ENCODE measurements around the gene SCAF1. TPM values are rescaled to one million over a fixed set of nuclear protein-coding genes. Genes with fewer than 3 reads are reported as not detected.

The SCAF1 gene
- total and polyA plus RNA-seq, 10 of the 15 experiments (the other 5 are each of a cell fraction or from before 2014, with no cell fraction given): 0.18 to 77.0 (median 5.3) TPM

- H3K4me2 ChIP-seq (ENCODE audit: control insufficient read depth, insufficient read depth): no peak overlapping the region
- ChIA-PET CTCF (interaction anchor here (1.5 kb wide), 1 partner anchor 24 kb away, joined by 3 read pairs; no protein-coding TSS in a partner anchor), SMC1A (ENCODE audit: uncharacterized antibody, unreplicated experiment) (no interaction called here), RAD21 (ENCODE audit: unreplicated experiment) (no interaction called here), POLR2A (no interaction called here)
- in situ Hi-C loops (cut with MboI) (no loop called here), intact Hi-C loops (cut with micrococcal nuclease; ENCODE audit: unreplicated experiment) (no loop called here)
- no peaks in the 10 kb centered on the region for H4K20me1 ChIP-seq (ENCODE audit: control insufficient read depth, insufficient read depth)
- H2AFZ ChIP-seq (ENCODE audit: control insufficient read depth, low read depth, low read length): no peak overlapping the region
- H3K27ac ChIP-seq (ENCODE audit: control insufficient read depth, insufficient read depth): no peak overlapping the region
- no TSS peak for BruUV-seq (replicated peaks)
- H3K36me3 ChIP-seq (ENCODE audit: control insufficient read depth in 2 of 2, insufficient read depth in 2 of 2, low read length in 1 of 2): peaks cover 0 to 38% of the 10 kb centered on the region in 2 experiments; a peak in 3 of 4 replicates
- no peaks in the 10 kb centered on the region for H3K79me2 ChIP-seq (ENCODE audit: control insufficient read depth, insufficient read depth, low read length)
- H3K4me3 ChIP-seq: no peak overlapping the region
- DNase-seq (ENCODE audit: low read depth, low spot score) (no peak), FAIRE-seq (no peak), ATAC-seq (no peak)
- no peaks in the 10 kb centered on the region for H3K9me3 ChIP-seq (replicated peaks; ENCODE audit: control insufficient read depth, insufficient read depth, low read length)
- no peak overlapping the region for H3K9ac ChIP-seq (ENCODE audit: control insufficient read depth, insufficient read depth, low read length)
- no peaks in the 10 kb centered on the region for H3K27me3 ChIP-seq (replicated peaks in 1 of 2; ENCODE audit: control insufficient read depth in 2 of 2, insufficient read depth in 2 of 2, low read length in 1 of 2)
- H3K4me1 ChIP-seq (ENCODE audit: control insufficient read depth, insufficient read depth, low read length): no peaks in the 10 kb centered on the region
- 90% methylated on average over 17 of the region's 17 CpGs for WGBS (ENCODE audit: insufficient coverage, insufficient replicate concordance, low lambda C conversion rate, missing lambda C conversion rate)
- TF ChIP-seq HDAC6 (IDR thresholded peaks at IDR 0.05; ENCODE audit: unreplicated experiment) (no peak), TCF12 (IDR thresholded peaks at IDR 0.05; ENCODE audit: low read depth, low read length) (no peak), PML (IDR thresholded peaks at IDR 0.05; ENCODE audit: low read length) (no peak), RAD51 (IDR thresholded peaks at IDR 0.05) (no peak), BCL11A (IDR thresholded peaks at IDR 0.05; ENCODE audit: low read depth, low read length) (no peak), PRDM15 (CRISPR knock-in tag; IDR thresholded peaks at IDR 0.05) (no peak), ETV6 (conservative IDR thresholded peaks at IDR 0.05 in 1 of 2, IDR thresholded peaks at IDR 0.05 in 1 of 2; ENCODE audit: borderline replicate concordance in 1 of 2, low read depth in 1 of 2) (no peak), SIN3A (IDR thresholded peaks at IDR 0.05; ENCODE audit: low read depth, low read length) (no peak), JUND (IDR thresholded peaks at IDR 0.05; ENCODE audit: low read depth, low read length) (no peak), STAT3 (IDR thresholded peaks at IDR 0.05; ENCODE audit: low read depth, low read length) (no peak), CHD2 (IDR thresholded peaks at IDR 0.05; ENCODE audit: borderline replicate concordance, low read depth, low read length) (no peak), IKZF1 (conservative IDR thresholded peaks at IDR 0.05) (no peak), MEF2A (IDR thresholded peaks at IDR 0.05; ENCODE audit: insufficient read depth, low read depth, low read length) (no peak)
- TF ChIP-seq, protein P1, sequence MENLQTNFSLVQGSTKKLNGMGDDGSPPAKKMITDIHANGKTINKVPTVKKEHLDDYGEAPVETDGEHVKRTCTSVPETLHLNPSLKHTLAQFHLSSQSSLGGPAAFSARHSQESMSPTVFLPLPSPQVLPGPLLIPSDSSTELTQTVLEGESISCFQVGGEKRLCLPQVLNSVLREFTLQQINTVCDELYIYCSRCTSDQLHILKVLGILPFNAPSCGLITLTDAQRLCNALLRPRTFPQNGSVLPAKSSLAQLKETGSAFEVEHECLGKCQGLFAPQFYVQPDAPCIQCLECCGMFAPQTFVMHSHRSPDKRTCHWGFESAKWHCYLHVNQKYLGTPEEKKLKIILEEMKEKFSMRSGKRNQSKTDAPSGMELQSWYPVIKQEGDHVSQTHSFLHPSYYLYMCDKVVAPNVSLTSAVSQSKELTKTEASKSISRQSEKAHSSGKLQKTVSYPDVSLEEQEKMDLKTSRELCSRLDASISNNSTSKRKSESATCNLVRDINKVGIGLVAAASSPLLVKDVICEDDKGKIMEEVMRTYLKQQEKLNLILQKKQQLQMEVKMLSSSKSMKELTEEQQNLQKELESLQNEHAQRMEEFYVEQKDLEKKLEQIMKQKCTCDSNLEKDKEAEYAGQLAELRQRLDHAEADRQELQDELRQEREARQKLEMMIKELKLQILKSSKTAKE (IDR thresholded peaks at IDR 0.05; ENCODE audit: low read depth, poor library complexity, severe bottlenecking): no peak
- TF ChIP-seq, protein P2, sequence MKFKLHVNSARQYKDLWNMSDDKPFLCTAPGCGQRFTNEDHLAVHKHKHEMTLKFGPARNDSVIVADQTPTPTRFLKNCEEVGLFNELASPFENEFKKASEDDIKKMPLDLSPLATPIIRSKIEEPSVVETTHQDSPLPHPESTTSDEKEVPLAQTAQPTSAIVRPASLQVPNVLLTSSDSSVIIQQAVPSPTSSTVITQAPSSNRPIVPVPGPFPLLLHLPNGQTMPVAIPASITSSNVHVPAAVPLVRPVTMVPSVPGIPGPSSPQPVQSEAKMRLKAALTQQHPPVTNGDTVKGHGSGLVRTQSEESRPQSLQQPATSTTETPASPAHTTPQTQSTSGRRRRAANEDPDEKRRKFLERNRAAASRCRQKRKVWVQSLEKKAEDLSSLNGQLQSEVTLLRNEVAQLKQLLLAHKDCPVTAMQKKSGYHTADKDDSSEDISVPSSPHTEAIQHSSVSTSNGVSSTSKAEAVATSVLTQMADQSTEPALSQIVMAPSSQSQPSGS (IDR thresholded peaks at IDR 0.05; ENCODE audit: low read length): no peak
- TF ChIP-seq, protein P3, sequence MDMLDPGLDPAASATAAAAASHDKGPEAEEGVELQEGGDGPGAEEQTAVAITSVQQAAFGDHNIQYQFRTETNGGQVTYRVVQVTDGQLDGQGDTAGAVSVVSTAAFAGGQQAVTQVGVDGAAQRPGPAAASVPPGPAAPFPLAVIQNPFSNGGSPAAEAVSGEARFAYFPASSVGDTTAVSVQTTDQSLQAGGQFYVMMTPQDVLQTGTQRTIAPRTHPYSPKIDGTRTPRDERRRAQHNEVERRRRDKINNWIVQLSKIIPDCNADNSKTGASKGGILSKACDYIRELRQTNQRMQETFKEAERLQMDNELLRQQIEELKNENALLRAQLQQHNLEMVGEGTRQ (IDR thresholded peaks at IDR 0.05; ENCODE audit: borderline replicate concordance, low read depth, low read length): no peak
Measured at GRCh38 chr19:49656456-49657109, 14.6 kb downstream of the SCAF1 start.
